Activated T-helper 1 cell treated with anti-CD3 and anti-CD28 coated beads, Interleukin-2, amount 50 U/mL, for 16 hours (primary cell): ENCODE results near the gene TSPAN15.

ENCODE experiments used
- DNase-seq, 2 donors: peaks; one replicate each; pipeline ENCODE4 v3.0.0-alpha.2; 2020; ENCODE audit warnings: low read depth in 1 of 2, low spot score in 1 of 2

TSPAN15 gene

DNA sequence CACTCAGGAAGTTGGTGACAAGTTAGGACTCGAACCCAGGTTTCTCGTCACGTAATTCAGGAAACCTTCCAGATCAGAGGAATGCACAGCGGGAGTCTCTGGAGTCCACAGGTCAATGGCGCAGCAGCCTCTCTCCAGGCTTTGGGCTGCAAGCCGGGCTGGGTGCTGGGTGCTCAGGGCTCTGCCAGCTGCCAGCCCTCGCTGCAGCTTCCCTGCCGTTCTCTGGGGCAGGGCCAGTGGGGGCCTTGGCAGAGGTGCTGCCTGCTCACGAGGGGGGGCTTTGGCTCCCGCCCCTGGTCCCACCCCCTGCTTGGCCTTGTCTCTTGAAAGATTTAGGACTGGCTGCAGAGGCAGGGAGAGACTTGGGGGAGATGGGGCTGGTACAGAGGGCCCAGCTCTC lies 34.6 kb upstream of the TSPAN15 start, which contains the start of gene TACR2:
TSS of gene TACR2 (minus strand) at position 224 of the 400 bp plus-strand sequence. CDS start 595 bp downstream, outside the sequence.
- DNase-seq = no peak

DNA sequence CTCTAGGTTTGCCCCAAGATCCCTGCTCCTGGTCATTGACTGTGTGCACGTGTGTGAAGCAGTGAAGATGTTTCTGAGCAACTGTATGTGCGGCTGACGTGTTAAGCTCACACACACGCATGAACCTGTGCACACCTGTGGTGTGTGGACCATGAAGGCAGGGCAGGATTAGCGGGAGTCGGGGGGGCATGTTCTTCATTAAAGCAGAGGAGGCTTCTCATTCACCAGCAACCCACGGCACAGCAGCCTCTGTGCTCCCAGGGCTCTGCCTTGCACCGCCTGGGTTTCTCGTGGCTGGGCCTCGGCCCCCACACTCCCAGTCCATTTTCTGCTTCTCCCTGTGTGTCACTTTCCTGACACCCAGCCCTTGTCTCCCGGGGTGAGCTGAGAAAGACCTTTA lies 33.7 kb upstream of the TSPAN15 start:
- DNase-seq = no peak

DNA sequence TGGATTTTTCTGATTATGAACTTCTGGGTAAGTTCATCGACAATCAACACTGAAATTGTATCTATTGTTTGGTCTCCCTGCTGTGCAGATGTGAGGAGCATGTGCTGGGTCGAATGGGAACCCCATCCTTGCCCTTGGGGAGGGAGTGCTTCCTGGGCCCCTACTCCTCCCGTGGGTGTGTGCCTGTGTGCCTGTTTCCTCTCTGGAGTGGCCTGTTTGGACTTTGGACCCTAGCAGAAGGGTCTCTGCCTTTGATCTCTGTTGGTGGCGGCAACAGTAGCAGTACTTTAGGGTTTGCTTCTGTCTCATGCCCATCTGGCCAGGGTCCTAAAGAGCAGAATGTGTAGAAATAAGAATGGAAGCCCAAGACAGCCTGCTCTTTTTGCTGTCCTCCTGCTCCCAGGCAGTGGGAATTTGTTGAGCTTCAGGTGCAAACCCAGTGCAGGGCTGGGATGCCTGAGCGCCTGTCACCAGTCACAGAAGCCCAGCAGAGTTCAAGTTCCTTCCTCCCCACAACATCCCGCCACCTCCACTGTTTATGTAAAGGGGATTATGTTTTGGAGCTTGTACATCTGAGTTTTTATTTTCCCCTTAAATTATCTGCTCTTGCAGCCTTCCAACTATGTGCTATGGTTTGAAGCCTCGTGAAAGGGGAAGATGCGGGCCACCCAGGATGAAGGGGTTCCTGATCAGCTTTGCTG lies 33.1 kb upstream of the TSPAN15 start:
- DNase-seq = no peak

DNA sequence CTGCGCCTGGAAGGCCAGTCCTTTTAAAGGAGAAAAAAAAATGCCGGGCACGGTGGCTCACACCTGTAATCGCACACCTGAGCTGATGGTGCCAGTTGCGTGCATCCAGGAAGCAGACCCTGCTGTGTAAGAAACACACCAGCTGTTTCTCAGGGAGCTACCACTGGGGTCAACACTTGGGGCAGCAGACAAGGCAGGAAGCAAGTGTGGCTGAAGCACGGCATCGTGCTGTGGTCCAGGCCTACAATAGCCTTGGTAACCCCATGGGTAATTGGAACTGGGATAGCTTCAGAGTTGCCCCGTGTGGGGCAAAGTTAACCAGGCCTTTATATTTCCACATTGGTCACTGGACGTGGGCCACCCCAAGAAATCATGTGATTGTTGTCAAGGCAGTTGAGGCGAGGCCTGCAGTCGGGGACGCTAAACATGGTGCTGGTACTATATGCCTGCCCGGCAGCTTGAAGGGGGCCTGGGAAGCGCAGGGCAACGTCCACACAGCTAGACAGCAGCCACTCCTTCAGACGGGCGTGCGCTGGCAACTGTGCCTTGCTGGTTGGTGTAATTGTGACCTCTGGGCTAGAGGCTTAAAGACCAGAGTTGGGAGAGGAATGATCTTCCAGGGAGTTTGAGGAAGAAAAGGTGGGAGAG lies 32.0 kb upstream of the TSPAN15 start:
- DNase-seq = no peak

DNA sequence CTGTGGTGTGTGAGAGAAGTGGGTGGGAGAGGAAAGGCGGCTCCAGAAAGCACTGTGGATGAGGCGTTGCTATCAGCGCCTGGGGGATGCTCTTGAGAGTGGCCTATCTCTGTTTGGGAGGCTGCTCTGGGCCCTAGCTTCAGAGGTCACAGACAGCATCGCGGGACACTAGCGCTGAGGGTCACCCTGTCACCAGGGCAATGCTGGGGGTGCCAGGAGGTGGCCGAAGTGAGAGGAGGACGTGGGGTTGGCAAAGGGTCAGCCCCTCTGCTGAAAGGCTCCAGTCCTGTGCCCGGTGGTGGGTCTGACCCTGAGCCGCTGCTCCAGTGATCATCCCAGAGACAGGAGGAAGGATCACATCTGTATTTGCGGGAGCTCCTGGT lies 31.5 kb upstream of the TSPAN15 start:
- no peak for DNase-seq

DNA sequence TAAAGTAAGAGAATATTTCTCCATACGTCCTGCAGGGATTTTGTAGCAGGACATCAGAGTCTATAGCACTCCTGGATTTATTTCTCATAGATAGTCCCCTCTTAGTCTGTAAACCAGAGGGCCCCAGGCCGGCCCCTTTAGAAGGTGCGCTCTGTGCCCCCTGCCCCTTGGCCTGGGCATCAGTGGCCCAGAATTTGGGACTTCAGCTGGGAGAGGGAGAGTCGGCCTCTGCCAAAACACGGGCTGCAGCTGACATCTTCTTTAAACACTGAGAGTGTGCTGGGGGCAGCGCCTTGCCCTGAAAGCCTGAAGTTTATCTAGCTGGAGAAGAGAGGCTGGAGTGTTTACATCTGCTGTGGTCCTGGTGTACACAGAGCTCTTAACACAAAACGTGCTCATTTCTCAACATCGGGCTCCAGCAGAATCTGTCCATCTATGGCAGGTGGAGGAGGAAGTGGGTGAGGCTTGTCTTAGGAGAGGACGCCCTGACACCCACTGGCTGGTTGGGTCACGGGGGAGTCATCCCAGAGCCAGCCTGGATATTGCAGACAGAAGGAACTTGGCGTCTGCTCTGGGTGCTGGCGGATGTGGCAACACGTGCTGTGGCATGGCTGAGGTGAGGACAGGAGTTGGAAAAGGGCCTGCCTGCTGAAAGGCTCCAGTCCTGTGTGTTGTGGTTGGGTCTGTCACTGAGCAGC lies 29.5 kb upstream of the TSPAN15 start:
- no peak for DNase-seq

DNA sequence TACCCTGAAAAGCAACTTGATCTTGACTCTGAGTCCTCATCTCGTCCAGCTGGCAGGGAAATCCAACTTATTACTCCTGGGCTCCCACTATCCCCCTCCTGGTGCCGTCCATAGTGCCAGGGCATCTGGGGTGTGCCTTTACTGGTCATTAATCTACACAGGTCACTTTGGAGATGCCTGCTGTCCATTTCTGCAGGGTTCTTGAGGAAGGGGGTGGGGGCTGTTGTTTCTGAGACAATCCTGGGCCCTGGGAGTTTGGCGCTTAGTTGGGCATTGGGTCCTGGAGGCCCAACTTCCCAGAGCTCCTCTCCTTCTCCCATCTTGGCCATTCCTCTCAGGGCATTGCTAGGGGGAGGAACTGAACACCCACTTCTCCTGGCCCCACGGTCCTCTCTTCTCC lies 28.6 kb upstream of the TSPAN15 start:
- DNase-seq = no peak

DNA sequence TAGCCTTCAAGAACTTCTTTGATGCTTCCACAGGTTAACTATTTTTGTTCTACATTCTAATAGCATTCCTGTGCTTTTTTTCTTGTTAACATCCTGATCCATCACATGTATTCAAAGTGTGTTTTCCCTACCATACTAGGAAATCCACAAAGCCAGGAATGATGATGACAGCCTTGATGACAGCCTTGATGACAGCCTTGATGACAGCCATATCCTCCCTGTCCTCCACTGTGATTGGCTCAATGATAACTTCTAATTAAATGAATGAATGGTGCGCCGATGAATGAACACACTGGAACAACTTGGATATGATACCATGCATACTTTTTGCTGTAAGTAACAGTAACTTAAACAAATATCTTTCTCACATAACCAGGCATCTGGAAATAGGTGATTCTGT lies 26.2 kb upstream of the TSPAN15 start:
- DNase-seq = no peak

DNA sequence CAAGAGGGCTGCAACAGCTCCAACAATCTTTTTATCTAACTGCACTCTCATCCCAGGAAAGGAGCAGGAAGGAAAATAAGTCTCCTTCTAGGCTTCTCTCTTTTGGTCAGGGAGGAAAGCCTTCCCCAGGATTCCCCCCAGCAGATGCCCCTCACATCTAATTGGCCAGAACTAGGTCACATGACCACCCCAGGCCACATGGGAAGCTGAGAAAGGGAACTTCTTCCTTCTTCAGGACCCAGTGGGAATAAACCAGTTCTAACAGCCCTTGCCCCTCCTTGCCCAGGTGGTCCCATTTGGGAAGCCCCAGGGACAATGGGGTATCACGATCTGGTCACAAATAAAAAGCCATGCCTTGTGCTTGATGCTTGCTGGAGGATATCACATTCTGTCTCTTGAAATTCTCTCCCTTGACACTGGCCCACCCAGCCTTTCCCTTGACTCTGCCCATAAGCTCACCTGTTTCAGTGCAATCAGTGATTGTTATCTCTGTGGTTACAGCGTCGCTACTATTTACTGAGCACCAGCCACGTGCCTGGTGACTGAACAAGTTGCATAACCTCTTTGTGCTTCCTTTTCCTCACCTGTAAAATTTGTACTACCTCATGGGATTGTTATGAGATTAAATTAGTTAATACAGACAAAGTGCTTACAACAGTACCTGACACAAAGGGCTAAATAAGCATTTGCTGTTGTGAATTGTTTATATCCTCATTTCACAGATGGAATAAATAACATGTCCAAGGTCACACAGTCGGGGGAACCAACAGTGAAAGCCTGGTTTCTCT lies 25.6 kb upstream of the TSPAN15 start:
- DNase-seq = no peak

DNA sequence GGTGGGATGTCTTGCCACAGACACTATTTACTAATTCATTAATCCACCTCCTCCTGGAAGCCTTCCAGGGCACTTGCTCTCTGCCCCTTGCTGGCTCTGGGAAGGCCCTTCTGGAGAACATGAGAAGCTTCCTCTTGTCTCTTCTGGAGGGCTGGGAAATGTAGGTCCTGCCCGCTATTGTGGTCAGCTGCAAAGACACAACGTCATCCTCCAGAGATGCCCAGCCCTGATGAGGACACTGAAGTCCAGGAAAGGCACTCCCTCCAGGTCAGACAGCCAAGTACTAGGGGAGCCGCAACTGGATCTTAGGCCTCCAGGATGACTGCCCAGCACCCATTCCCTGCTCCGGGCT lies 24.9 kb upstream of the TSPAN15 start:
- DNase-seq = no peak

DNA sequence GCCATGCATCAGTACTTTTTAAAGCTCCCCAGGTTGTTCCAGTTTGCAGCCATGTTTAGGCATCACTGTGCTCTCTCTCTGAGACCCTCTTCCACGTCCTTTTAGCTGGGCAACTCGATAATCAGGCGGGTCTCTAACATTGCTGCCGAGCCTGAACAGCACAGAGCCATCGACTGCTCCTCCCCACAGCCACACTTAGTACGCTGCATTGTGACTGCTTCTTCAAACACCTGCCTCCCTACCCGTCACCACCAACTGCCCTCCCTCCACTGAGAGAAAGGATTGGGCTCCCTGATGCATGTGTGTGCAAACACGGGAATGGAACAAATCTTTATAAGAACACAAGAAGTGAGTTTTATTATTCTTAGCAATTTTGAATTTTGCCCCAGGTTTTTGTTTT lies 23.1 kb upstream of the TSPAN15 start:
- DNase-seq = no peak

DNA sequence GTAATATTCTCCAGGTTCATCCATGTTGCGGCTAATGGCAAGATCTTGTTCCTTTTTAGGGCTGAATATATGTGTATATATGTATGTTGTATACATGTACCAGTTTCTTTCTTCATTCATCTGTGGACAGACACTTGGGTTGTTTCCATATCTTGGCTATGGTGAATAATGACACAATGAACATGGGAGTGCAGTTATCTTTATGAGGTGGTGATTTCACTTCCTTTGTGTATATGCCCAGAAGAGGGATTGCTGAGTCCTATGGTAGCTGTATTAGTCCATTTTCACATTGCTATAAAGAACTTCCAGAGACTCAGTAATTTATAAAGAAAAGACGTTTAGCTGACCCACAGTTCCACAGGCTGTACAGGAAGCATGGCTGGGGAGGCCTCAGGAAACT lies 17.1 kb upstream of the TSPAN15 start:
- no peak for DNase-seq

DNA sequence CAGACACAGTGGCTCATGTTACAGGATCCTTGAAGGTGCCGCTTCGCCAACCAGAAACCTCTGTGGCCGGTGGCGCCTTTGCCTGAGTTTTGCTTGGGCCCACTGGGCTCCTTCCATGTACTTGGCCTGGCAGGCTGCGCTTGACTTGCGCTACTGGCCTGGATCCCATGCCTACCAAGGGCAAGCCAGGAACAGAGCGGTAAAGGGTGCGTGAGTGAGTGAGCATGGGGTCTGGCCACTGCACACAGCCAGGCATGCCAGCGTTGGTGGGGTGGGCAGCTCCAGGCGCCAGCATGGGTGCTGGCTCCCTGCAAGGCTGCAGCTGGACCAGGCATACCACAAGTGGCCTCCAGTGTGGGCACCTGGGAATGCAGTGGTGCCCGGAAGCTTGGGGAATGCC lies 16.3 kb upstream of the TSPAN15 start:
- DNase-seq = no peak

DNA sequence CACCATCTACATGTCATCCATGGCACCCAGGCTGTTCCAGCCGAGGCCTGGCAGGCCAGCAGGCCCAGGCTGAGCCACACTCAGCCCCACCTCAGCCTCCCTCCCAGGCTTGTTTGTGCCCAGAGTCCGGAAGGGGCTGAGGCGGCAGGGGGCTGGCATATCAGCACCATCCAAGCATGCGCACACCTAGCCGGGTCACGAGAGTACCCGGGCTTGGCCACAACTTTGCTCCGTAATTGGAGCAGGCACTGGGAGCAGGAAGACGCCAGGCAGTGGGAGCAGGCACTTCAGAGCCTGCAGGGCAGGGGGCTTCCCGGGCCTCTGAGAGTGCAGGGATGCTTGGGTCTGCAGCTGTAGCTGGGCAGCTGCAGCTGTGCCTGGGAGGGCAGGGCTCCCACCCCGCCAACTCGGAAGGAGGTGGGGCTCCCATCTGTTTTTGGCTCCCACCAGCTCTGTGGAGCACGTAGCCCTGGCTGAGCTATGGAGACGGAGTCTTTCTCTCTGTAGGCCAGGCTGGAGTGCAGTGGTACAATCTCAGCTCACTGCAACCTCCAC lies 15.2 kb upstream of the TSPAN15 start:
- DNase-seq = no peak

DNA sequence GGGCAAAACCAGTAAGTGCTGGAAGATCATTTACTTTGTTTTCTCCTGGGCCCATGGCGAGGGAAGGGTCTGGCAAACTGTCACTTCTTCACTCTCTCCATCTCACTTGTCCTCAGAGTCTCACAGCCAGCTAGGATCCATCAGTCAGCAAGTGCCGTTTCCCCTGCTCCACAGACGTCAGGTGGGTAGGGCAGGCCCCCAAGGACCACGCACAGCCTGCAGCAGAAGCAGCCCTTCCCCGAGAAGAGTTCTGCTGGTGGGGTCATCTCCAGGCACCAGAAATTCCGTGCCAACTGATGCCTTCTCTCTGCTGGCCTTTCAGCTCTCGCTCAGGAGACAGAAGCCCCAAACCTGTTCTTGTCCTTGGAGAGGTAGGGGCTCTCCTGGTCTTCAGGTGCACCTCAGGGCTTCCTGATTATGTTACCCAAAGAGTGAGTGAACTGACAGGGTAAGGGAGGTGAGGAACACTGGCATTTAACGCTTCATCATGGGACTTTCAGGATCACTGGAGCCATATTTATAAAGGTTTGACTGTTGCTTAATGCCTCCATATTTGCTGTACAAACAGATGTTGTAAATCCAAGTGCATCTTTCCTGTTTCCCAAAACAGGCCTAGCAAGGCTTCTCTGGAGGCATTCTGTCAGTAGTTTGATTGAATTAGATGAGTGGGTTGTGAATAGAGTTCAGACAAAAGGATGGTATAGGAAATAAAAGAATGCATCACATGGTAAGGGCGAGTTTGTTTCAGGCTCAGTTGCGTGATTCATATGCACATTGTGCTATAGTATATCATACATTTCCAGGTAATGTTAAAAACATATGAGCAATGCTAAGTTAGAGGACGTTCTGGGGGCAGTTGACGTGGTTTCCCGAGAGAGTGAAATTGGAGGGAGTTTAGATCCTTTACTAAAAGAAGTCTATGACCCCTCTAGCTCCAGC lies 13.7 kb upstream of the TSPAN15 start:
- no peak for DNase-seq

DNA sequence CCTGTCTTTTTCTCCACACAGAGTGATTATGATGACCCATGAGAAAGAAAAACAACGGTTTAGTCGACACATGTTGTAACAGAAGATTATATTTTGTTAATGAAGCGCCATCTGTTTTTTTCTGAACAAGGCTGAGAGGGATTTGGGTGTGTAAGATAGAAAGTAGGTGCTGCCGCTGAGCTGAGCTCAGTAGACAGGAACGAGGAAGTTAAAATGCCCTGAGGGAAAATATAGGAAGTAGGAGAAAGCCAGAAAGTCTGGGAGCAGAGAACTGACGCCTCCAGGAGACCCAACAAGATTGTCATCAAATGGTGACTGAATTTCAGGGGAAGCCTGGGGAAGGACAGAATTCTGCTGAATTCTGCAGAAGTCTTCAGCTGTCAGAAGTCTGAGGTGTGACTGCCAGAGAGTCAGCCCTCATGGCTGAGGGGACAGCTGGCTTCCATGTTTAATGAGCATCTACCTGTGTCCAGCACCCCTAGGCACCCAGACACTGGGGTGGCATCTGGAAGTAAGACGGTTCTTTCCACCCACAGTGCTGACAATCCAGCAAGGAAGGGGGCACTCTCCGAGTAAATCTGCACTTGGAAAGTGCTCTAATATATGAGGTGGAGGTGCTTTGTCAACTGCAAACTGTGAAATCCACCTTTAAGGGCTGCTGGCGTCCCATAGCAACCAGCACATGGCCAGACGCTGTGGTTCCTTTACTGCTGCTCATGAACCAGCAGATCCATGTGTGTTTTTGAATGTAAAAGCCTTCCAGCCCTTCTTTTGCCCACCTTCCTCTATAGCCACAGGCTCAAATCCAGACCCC lies 12.5 kb upstream of the TSPAN15 start:
- DNase-seq = no peak

DNA sequence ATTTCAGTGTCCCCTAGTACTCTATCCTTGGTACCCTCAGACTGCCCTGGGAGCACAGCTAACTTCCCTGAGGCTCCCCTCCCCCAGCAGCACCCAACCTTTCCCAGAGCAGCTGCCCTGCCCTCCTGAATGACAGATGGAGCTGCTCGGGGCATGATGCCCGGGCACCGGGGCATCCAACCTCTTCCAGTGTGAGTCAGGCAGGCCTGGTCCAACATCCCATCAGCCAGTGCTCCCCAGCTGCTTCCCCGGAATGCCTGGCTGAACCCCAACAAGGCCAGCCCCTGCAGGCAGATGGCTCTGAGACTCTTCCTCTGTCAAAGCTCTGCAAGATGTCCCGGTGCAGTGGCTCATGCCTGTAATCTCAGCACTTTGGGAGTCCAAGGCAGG lies 11.9 kb upstream of the TSPAN15 start:
- no peak for DNase-seq

DNA sequence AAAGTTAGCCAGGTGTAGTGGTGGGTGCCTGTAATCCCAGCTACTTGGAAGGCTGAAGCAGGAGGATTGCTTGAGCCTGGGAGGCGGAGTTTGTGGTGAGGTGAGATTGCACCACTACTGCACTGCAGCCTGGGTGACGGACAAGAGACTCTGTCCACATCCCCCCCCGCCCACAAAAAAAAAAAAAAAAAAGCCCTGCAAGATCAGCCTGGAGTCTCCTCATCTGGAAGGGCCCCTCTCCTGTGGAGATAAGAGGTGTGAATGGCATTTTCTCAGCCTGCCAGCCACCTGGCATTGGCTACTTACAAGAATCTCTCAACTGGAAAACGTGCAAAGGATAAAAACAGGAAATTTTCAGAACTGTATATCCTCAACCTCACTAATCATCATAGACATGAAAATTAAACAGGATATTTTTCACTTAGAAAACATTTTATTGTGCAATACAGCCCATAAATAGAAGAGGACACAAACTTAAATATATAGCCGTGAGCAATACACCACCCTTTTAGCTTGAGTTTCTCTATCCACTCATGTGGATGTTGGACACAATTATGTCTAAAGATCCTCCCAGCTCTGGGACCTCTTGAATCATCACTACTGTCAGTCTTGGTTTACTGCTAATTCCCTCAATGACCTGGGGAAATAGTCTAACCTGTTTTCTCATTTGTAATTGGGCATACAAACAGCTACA lies 11.3 kb upstream of the TSPAN15 start:
- DNase-seq = no peak

DNA sequence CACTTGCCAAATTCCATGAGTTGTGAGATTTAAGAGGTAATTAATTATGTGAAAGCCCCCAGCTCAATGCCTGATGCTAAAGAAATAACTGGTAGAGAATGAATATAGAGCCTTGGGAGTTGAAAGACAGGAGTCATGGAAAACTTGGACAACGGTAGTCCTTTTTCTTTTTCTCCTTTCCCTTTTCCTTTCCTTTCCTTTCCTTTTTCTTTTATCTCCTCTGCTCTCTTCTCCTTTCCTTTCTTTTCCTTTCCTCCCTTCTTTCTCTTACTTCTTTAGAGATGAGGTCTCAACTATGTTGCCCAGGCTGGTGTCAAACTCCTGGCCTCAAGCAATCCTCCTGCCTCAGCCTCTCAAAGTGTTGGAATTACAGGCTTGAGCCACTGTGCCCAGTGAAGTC lies 7.9 kb upstream of the TSPAN15 start:
- DNase-seq = no peak
